ENCODE data around the gene TEX35. TPM values are rescaled to one million over a fixed set of nuclear protein-coding genes. Genes with fewer than 3 reads are reported as not detected.
"Not testable (repeated sequence)": the region's sequence is repeated elsewhere in the genome, so short reads cannot be mapped to it uniquely, and the experiment has no call there.

The TEX35 gene
- polyA plus RNA-seq, 1 donor (not counting 4 experiments of a cell fraction or from before 2014, with no cell fraction given) = 0.18 TPM

DNA sequence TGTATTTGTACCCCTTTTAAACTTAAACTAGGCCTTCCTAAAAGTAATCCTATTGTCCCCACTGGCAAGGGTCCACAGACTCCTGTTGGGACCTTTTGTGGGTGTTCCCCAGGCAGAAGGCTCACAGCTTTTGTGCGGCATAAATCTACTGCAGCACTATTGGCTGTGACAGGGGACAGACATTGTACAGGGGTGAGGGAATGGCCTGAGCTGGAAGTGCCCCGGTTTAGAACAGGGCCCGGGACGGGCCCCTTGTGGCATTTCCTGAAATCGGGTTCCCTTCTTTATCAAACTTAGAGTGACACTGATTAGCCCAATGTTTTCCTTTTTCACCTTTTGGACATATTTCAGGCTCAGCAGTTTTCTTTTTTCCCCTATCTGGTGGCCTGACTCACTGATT is 45.9 kb downstream of the TEX35 start:
- H3K9me1 ChIP-seq (ENCODE audit: control insufficient read depth, extremely low read depth, insufficient read depth, low read length); H3K4me1 ChIP-seq (ENCODE audit: control insufficient read depth, extremely low read depth, insufficient read depth, low read length); H4K20me1 ChIP-seq (ENCODE audit: control insufficient read depth, extremely low read depth, insufficient read depth, low read length); FAIRE-seq; H3K27me3 ChIP-seq (ENCODE audit: control insufficient read depth, extremely low read depth, insufficient read depth, low read length); H3K4me3 ChIP-seq (ENCODE audit: control insufficient read depth in 2 of 3, extremely low read depth in 1 of 3, insufficient read depth in 2 of 3, low read depth in 1 of 3, low read length in 3 of 3); H3K27ac ChIP-seq (ENCODE audit: control insufficient read depth, insufficient read depth, low read length); H3K4me2 ChIP-seq (ENCODE audit: control insufficient read depth, extremely low read depth, insufficient read depth, low read depth, low read length); dilution Hi-C loops (cut with MboI; ENCODE audit: extremely low pct_ligation_motif_present, low sequenced_read_pairs); H2AFZ ChIP-seq (ENCODE audit: control insufficient read depth, low read length); H3K36me3 ChIP-seq (ENCODE audit: control insufficient read depth in 2 of 2, extremely low read depth in 1 of 2, insufficient read depth in 2 of 2, low read length in 2 of 2); DNase-seq (ENCODE audit: low read depth, low spot score); H3K79me2 ChIP-seq (ENCODE audit: control insufficient read depth, insufficient read depth, low read length); H3K9ac ChIP-seq (ENCODE audit: control insufficient read depth, extremely low read depth, insufficient read depth, low read length); H3K9me3 ChIP-seq (ENCODE audit: control insufficient read depth, low read depth, low read length): not testable (repeated sequence)

DNA sequence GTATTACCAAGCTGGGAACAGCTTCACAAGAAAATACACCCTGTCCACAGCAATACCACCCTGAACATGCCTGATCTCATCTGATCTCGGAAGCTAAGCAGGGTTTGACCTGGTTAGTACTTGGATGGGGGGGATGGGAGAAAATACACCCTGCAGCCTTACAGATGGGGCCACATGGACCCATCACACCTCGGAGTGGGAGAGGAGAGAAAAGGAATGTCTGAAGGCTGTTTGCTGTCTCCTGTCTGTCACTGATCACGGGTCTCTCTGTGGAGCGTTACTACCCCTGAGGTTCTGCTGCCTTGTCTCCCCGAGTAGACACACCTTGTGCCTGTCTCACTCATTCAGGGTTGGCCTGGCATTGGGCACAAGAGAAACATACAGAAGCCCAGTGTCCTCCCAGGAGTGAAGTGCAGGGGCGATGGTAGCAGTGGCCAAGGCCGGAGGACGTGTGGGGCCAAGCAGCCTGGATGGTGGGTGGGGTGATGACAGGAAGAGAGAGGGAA is 48.0 kb downstream of the TEX35 start:
- no peaks in the 10 kb centered on the region for H3K9me1 ChIP-seq (ENCODE audit: control insufficient read depth, extremely low read depth, insufficient read depth, low read length)
- TF ChIP-seq, protein P1, sequence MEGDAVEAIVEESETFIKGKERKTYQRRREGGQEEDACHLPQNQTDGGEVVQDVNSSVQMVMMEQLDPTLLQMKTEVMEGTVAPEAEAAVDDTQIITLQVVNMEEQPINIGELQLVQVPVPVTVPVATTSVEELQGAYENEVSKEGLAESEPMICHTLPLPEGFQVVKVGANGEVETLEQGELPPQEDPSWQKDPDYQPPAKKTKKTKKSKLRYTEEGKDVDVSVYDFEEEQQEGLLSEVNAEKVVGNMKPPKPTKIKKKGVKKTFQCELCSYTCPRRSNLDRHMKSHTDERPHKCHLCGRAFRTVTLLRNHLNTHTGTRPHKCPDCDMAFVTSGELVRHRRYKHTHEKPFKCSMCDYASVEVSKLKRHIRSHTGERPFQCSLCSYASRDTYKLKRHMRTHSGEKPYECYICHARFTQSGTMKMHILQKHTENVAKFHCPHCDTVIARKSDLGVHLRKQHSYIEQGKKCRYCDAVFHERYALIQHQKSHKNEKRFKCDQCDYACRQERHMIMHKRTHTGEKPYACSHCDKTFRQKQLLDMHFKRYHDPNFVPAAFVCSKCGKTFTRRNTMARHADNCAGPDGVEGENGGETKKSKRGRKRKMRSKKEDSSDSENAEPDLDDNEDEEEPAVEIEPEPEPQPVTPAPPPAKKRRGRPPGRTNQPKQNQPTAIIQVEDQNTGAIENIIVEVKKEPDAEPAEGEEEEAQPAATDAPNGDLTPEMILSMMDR (optimal IDR thresholded peaks at IDR 0.05 in 1 of 3, IDR thresholded peaks at IDR 0.05 in 1 of 3, conservative IDR thresholded peaks at IDR 0.05 in 1 of 3; ENCODE audit: extremely low read depth in 1 of 3, insufficient read depth in 2 of 3, low read length in 3 of 3) = no peak
- dilution Hi-C loops (cut with MboI; ENCODE audit: extremely low pct_ligation_motif_present, low sequenced_read_pairs) = no loop called here
- FAIRE-seq (no peak), DNase-seq (ENCODE audit: low read depth, low spot score) (no peak)
- H3K9me3 ChIP-seq (ENCODE audit: control insufficient read depth, low read depth, low read length) = no peaks in the 10 kb centered on the region
- no peaks in the 10 kb centered on the region for H4K20me1 ChIP-seq (ENCODE audit: control insufficient read depth, extremely low read depth, insufficient read depth, low read length)
- H2AFZ ChIP-seq (ENCODE audit: control insufficient read depth, low read length) = no peak overlapping the region
- no peaks in the 10 kb centered on the region for H3K36me3 ChIP-seq (ENCODE audit: control insufficient read depth in 2 of 2, extremely low read depth in 1 of 2, insufficient read depth in 2 of 2, low read length in 2 of 2)
- H3K79me2 ChIP-seq (ENCODE audit: control insufficient read depth, insufficient read depth, low read length) = no peaks in the 10 kb centered on the region
- no peaks in the 10 kb centered on the region for H3K27me3 ChIP-seq (ENCODE audit: control insufficient read depth, extremely low read depth, insufficient read depth, low read length)
- no peak overlapping the region for H3K4me2 ChIP-seq (ENCODE audit: control insufficient read depth, extremely low read depth, insufficient read depth, low read depth, low read length)
- no peaks in the 10 kb centered on the region for H3K4me1 ChIP-seq (ENCODE audit: control insufficient read depth, extremely low read depth, insufficient read depth, low read length)
- no peak overlapping the region for H3K27ac ChIP-seq (ENCODE audit: control insufficient read depth, insufficient read depth, low read length)
- H3K9ac ChIP-seq (ENCODE audit: control insufficient read depth, extremely low read depth, insufficient read depth, low read length) = no peak overlapping the region
- no peak overlapping the region for H3K4me3 ChIP-seq (ENCODE audit: control insufficient read depth in 2 of 3, extremely low read depth in 1 of 3, insufficient read depth in 2 of 3, low read depth in 1 of 3, low read length in 3 of 3)

DNA sequence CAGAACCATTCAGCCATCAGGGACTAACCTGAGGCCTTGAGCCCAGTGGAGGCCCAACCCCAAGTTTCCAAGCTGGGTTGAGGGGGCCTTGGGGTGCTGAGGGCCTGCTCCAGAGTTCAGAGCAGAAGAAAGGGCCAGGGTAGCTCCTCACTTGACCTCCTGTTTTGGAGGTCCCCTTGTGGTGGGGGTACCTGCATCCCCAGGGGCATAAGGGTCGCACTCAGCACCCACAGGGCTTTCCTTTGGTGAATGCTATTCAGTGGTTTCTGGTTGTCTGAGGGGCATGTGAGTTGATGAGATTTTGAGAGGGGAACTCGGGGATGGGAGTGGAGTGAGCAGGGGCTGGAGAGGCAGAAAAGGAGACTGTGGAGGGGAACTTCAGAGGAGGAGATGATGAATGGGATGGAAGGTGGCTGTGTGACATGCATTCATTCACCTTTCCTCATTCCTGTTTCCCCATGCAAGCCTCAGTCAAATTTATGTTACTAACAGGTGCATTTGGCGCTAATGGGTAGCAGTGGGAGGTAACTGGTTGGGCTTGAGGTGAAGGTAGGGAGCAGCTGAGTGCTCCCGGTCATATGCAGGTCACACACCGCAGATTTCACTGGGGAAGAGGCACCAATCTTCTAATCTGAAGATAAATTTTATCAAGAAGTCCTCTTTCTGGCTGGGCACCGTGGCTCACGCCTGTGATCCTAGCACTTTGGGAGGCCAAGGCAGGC is 50.4 kb downstream of the TEX35 start:
- H3K36me3 ChIP-seq (ENCODE audit: control insufficient read depth in 2 of 2, extremely low read depth in 1 of 2, insufficient read depth in 2 of 2, low read length in 2 of 2) = no peaks in the 10 kb centered on the region
- no peak overlapping the region for H3K4me3 ChIP-seq (ENCODE audit: control insufficient read depth in 2 of 3, extremely low read depth in 1 of 3, insufficient read depth in 2 of 3, low read depth in 1 of 3, low read length in 3 of 3)
- H3K9me3 ChIP-seq (ENCODE audit: control insufficient read depth, low read depth, low read length) = no peaks in the 10 kb centered on the region
- H3K27me3 ChIP-seq (ENCODE audit: control insufficient read depth, extremely low read depth, insufficient read depth, low read length) = no peaks in the 10 kb centered on the region
- H3K79me2 ChIP-seq (ENCODE audit: control insufficient read depth, insufficient read depth, low read length) = no peaks in the 10 kb centered on the region
- H4K20me1 ChIP-seq (ENCODE audit: control insufficient read depth, extremely low read depth, insufficient read depth, low read length) = no peaks in the 10 kb centered on the region
- H2AFZ ChIP-seq (ENCODE audit: control insufficient read depth, low read length) = no peak overlapping the region
- TF ChIP-seq EZH2 (IDR thresholded peaks at IDR 0.05; ENCODE audit: low read length) = no peak
- TF ChIP-seq, protein P1 (optimal IDR thresholded peaks at IDR 0.05 in 1 of 3, IDR thresholded peaks at IDR 0.05 in 1 of 3, conservative IDR thresholded peaks at IDR 0.05 in 1 of 3; ENCODE audit: extremely low read depth in 1 of 3, insufficient read depth in 2 of 3, low read length in 3 of 3) = no peak
- DNase-seq (ENCODE audit: low read depth, low spot score) = no peak
- no peak overlapping the region for H3K4me2 ChIP-seq (ENCODE audit: control insufficient read depth, extremely low read depth, insufficient read depth, low read depth, low read length)
- FAIRE-seq = no peak
- H3K9ac ChIP-seq (ENCODE audit: control insufficient read depth, extremely low read depth, insufficient read depth, low read length) = no peak overlapping the region
- H3K4me1 ChIP-seq (ENCODE audit: control insufficient read depth, extremely low read depth, insufficient read depth, low read length) = no peaks in the 10 kb centered on the region
- no peak overlapping the region for H3K27ac ChIP-seq (ENCODE audit: control insufficient read depth, insufficient read depth, low read length)
- dilution Hi-C loops (cut with MboI; ENCODE audit: extremely low pct_ligation_motif_present, low sequenced_read_pairs) = no loop called here
- H3K9me1 ChIP-seq (ENCODE audit: control insufficient read depth, extremely low read depth, insufficient read depth, low read length) = no peaks in the 10 kb centered on the region
